ENCODE data around the gene TIGIT.

GRCh38 chr3:114270019-114270418, 23.8 kb upstream of the TIGIT start:
- TF ChIP-seq CTCF (IDR thresholded peaks at IDR 0.05) (no peak), POLR2AphosphoS5 (IDR thresholded peaks at IDR 0.05) (no peak), POLR2A (IDR thresholded peaks at IDR 0.05) (no peak), EP300 (IDR thresholded peaks at IDR 0.05) (no peak)
